GM18517 (cell line): Measurements from ENCODE around the gene DGKD.
A peak's percentile ranks its signal among the peaks of the same experiment; 100 is the strongest.

Experiments
- ATAC-seq: cut with Tn5 transposase; IDR thresholded peaks from one replicate; pipeline ENCODE4 v1.9.1; 2021; ENCODE audit warnings: mild to moderate bottlenecking, moderate library complexity; ENCODE audit not compliant: unreplicated experiment

Gene DGKD

DNA sequence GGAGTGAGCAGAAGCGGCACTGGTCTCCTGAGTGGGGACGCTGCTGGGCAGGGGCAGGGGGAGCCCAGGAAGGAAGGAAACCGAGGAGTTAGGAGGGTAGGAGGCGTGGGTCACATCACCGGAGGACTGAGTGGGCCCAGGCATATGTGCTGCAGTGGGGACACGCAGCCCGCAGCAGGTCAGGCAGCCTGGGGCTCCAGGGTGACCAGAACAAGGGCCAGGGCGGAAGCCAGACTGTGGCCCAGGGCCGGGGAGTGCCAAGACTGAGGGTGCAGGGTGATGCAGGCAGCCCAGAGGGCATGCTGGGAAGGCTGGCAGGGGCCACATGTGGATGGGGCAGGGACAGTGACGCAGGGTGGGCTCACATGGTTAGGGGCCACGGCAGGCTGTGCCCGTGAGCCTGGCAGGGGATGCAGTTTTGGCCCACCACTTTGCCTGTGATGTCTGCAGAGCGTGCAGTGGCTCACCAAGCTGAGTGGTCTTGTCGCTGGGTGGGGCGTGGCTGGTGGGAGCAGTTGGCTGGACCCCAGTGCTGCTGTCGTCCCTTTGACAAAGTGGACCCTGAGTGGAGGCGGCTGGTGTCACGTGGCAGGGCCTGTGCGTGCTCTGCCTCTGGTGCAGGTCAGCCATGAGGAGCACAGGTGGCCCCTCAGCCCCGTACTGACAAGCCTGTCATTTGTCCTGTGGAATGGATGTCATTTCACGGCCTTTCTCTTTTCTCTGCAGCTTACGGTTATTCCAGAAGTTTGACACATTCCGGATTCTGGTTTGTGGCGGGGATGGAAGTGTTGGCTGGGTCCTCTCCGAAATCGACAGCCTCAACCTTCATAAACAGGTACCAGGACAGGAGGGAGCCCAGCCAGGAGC lies 87.1 kb downstream of the DGKD start:
- ATAC-seq: no peak

GRCh38 chr2:233442028-233442310 lies 87.7 kb downstream of the DGKD start:
- no peak for ATAC-seq

DNA sequence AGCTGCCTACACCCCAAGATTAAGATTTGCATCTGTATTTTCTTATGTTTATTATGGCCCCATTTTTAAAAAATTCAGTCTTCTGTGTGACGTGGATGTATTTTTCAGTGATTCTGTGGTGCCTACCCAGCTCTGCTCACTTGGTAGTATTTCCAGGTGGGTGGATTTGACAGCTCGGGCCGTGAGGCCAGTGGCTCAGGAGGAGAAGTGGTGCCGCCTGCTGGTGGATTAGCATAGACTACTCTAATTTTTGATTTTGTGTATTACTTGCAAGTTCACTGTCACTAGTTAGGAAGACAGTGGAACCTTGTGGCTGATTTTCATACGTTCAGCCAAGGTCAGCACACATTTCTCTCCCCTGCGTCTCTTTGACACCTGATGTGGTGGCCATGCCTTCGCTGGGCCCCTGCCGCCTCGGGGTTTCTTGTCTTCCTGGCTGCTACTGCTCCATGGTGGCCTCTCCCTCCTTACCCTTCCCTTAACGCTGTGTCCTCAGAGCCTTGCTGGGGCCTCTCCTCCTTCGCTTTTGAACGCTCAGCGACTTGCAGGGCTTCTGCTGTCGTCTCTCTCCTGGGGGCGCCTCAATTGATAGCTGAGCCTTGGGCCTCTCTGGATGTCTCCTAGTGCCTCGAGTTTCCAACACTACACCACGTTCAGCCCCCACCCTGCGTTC lies 89.4 kb downstream of the DGKD start:
- peak; percentile 61 for ATAC-seq

DNA sequence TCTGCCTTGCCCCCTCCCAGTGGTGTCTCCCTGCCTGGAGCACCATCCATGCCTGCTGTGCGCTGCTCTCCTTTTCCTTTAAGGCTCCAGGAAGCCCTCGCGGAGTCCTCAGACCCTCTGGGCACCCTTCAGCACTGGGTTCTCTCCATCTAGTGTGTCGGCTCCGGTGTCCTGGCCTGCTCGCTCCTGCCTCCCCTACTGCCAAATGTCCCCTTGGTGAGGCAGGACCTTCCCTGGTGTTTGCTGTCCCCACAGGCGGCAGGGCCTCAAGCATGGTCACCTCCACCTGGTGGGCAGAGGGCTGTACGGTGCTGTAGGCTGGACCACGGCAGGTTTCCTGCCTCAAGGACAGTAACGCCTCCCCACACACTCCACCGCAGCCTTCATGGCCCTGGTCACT lies 90.2 kb downstream of the DGKD start:
- ATAC-seq: no peak

DNA sequence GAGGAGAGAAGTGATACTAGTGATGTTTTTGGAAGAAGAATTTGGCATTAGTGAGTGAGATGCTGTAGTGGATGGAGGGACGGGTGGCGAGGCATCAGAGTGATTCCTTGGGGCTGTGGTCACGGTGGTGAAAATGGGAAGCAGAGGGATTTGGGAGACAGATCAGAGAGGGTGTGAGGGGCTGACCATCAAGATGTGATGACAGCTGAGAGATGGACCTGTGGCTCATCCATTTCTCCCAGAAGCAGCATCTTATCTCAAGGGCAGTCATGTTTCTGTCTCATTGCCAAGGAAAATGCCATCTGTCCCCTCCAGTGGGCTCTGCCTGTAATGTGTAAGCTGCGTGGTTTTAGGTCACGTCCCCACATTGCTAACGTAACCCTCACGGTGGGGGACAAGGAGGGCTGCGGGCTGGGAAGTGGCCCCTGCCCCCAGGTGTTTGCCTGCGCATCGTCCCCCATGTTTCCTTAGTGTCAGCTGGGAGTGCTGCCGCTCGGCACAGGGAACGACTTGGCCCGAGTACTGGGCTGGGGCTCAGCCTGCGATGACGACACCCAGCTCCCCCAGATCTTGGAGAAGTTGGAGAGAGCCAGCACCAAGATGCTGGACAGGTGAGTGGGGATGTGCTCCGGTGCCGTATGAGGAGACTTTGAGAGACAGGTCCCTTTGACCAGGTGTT lies 91.0 kb downstream of the DGKD start:
- no peak for ATAC-seq

DNA sequence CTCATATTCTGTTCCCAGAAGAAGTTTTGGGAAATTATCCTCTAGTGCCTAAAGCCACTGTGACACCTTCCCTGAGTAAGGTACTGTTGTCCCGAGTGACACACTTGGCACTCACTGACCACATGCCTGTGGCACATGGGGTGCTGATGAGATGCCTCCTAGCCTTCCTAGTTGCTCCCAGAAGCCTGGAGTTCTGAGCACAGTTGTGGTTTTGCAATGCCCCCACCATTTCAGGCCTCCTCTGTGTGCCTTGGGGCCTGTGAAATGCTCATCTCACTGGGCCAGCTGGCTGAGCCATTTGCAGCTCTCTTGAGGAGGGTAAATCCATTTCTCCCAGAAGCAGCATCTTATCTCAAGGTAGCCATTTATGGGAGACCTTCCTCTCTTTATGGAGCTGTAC lies 91.8 kb downstream of the DGKD start:
- no peak for ATAC-seq

DNA sequence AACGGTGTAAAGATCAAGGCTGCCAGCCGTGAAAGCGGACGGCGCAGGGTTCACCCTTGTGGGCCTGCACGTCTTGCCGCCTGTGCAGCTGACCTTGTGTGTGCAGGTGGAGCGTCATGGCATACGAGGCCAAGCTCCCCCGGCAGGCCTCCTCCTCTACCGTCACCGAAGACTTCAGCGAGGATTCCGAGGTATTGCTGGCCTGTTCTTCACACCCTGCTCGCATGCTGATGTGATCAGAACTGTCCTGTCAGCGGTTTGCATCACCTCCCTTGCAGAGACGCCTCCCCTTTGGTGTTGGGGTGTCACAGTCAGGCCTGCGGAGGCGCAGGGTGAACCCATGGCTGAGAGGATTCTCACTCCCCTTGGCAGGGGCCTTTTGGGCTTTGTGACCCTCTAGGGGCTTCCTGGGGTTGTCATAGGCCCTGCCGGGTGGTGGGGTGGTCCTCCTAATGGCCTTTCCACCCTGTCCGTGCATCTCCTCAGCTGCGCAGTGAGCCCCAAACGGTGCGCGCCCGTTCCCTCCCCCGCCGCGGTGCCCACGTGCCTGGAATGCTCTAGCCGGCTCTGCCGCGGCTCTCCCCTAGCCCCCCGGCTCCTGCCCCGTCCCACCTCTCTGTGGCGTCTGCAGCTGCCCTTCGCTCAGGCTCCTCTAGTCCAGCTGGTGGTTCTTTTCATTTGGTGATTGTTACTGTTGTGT lies 92.5 kb downstream of the DGKD start:
- no peak for ATAC-seq

DNA sequence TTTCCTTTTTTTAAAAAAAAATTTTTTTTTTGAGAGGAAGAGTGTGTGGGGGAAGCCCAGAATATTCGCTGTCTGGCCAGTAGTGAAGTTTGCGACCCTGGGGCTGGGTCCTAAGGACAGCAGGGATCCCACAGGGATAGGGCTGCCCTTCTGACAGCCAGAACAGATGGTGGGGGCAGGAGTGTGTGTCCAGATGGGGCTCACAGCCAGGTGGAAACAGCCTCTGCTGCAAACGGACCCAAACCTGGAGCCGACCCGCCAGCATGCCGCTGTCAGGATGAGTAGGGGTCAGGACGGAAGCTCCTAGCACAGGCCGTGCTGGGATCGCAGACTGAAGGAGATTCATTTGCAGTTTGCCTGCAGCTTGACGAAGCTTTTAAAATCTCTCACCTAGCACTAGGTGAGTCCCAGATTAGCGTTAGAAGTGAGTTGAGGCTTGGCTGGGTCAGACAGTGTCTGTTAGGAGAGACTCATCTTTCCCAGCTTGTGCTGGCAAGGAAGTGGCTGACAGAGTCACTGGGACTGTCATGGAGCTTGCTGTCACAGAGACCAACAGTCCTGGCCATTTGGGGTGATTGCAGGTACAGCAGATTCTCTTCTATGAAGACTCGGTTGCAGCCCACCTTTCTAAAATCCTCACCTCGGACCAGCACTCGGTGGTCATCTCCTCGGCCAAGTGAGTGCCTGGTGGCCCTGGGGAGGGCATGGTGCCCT lies 93.4 kb downstream of the DGKD start:
- no peak for ATAC-seq

DNA sequence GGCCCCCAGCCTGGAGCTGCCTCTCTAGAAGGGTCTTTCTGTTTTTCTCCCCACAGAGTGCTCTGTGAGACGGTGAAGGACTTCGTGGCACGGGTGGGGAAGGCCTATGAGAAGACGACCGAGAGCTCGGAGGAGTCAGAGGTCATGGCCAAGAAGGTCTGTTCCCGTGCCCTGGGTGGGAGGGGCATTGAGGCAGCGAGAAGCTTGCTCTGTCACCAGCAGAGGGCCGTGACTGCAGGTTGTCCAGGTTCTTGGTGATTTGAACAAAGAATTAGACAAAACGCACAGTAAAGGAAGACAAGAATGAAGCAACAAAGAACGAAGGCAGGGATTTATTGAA lies 93.9 kb downstream of the DGKD start:
- no peak for ATAC-seq

DNA sequence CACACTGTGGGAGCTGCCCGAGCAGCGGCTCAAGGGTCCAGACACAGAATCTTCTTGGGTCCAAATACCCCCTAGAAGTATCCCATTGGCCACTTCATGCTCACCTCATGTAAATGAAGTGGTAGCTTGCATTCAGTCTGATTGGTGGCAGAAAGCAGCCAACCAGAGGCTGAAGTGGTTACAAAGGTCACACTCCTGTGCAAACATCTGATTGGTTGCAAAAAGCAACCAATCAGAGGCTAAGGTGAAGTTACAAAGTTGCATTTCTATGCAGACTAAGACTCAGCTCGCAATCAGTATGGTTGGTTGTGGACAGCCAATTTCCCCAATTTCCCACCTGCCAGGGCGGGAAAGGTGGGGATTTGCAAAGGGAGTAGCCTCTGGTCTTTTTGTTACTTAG lies 94.3 kb downstream of the DGKD start:
- no peak for ATAC-seq

- ATAC-seq: no peak
Observed at GRCh38 chr2:233449081-233449901, 95.0 kb downstream of the DGKD start.

GRCh38 chr2:233449921-233450863 lies 95.9 kb downstream of the DGKD start:
- no peak for ATAC-seq

- ATAC-seq: no peak
Observed at GRCh38 chr2:233450864-233451575, 96.7 kb downstream of the DGKD start.

- ATAC-seq: no peak
Observed at GRCh38 chr2:233451950-233452349, 97.7 kb downstream of the DGKD start.

DNA sequence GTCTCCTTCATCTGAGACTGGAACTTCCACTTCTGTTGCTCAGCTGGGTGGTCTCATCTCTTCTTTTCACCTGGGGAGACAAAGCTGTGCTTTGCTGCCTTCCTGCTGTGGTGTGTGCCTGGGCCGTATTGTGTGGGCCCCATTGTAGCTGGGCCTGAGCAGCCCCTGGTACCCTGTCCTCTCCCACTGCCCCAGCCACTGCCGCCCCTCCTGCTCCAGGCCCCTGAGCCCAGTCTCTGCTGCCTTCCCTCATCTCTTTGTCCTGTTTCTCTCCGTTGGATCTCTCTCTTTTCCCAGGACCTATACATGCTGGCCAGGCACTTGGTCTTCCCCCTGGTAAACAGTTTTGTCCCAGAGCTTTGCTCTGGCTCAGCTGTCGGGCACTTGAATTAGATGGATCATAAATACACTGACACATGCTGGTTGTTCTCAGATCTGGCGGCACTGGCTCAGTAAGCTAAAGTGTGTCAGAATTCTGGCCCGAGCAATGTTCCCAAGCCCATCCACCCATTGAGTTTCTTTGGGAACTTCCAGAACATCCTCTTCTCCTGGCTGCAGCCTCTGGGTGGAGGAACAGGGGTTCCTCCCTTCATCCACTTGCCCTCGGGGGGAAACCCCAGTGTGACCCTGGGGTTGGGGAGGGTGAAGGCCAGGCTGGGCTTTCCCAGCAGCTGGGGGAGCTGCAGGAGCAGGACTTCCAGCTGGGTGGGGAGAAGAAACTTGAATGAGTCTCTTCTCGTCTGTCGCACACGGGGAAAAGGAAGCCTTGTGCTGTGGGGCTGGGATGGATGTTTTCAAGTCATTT lies 99.0 kb downstream of the DGKD start:
- no peak for ATAC-seq

DNA sequence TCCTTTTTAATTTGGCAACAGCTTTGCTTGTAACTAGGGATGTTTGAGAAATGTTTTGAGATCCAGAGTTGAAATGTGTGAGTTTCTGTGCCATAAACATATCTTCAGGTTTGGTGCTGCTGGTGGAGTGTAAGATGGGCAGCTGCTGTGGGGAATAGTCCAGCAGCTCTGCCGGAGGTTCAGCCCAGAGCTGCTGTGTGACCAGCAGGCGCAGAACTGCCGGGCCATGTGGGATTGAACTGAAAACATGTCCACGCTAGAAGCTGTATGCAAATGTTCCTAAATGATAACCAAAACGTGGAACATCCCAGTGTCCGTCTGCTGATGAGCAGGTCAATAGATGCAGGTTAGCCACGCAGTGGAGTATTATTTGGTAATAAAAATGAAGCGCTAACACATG lies 99.6 kb downstream of the DGKD start:
- ATAC-seq: no peak

- ATAC-seq: no peak
Observed at GRCh38 chr2:233455006-233455405, 100.7 kb downstream of the DGKD start.

- ATAC-seq: no peak
Observed at GRCh38 chr2:233455491-233455890, 101.2 kb downstream of the DGKD start.
